HepG2 (cell line): ENCODE results near the gene TNFRSF21. TPM values are rescaled to one million over a fixed set of nuclear protein-coding genes. Genes with fewer than 3 reads are reported as not detected.

Source experiments
- ARNT ChIP-seq: fragments of 450-650 bp; IDR thresholded peaks from 2 replicates; pipeline ENCODE4 v1.6.1; 2017
- ASH2L ChIP-seq: fragments of 300-600, 200-600 bp; sonication (generic); IDR thresholded peaks from 2 replicates; pipeline ENCODE4 v1.7.0; 2017; ENCODE audit warnings: low read depth, mild to moderate bottlenecking, moderate library complexity, mixed read lengths, low read length; ENCODE audit not compliant: insufficient read length
- DNMT1 ChIP-seq: sonication (generic); formaldehyde crosslinking; IDR thresholded peaks from 2 replicates; pipeline ENCODE4 v1.5.1; 2020; ENCODE audit warnings: mild to moderate bottlenecking, missing genetic modification reagents
- DPF2 ChIP-seq: sonication (generic); formaldehyde crosslinking; IDR thresholded peaks from 2 replicates; pipeline ENCODE4 v1.4.0; 2020; ENCODE audit warnings: mild to moderate bottlenecking, low read depth, missing genetic modification reagents, borderline replicate concordance
- MATR3 ChIP-seq: sonication (generic); formaldehyde crosslinking; IDR thresholded peaks from 2 replicates; pipeline ENCODE4 v1.4.0; 2020; ENCODE audit warnings: missing genetic modification reagents
- MBD4 ChIP-seq: IDR thresholded peaks from 2 replicates; pipeline ENCODE4 v1.6.1; 2012; ENCODE audit warnings: low read length, inconsistent platforms, borderline replicate concordance
- PAWR ChIP-seq: sonication (generic); formaldehyde crosslinking; IDR thresholded peaks from 2 replicates; pipeline ENCODE4 v1.4.0; 2020; ENCODE audit warnings: missing genetic modification reagents, mild to moderate bottlenecking, borderline replicate concordance
- TCF7 ChIP-seq: sonication (generic); IDR thresholded peaks from 2 replicates; pipeline ENCODE4 v1.6.1; 2016; ENCODE audit warnings: antibody characterized with exemption, low read depth
- TEAD3 ChIP-seq: optimal IDR thresholded peaks from 2 replicates; pipeline ENCODE3; 2016; ENCODE audit warnings: borderline replicate concordance
- THYN1 ChIP-seq: sonication (generic); formaldehyde crosslinking; IDR thresholded peaks from 2 replicates; pipeline ENCODE4 v1.8.1; 2023; ENCODE audit warnings: low read depth, mild to moderate bottlenecking, moderate library complexity, missing genetic modification reagents, borderline replicate concordance
- TMF1 ChIP-seq: sonication (generic); formaldehyde crosslinking; IDR thresholded peaks from 2 replicates; pipeline ENCODE4 v1.8.1; 2022; ENCODE audit warnings: low read depth, missing genetic modification reagents
- ZFX ChIP-seq: sonication (generic); formaldehyde crosslinking; IDR thresholded peaks from 2 replicates; pipeline ENCODE4 v1.4.0; 2020; ENCODE audit warnings: mild to moderate bottlenecking, low read depth, missing genetic modification reagents, moderate library complexity
- ZNF329 ChIP-seq: sonication (generic); formaldehyde crosslinking; IDR thresholded peaks from 2 replicates; pipeline ENCODE4 v1.9.0; 2021; ENCODE audit warnings: low read depth, mild to moderate bottlenecking, missing genetic modification reagents
- ZNF383 ChIP-seq: sonication (generic); formaldehyde crosslinking; IDR thresholded peaks from 2 replicates; pipeline ENCODE4 v1.4.0; 2020; ENCODE audit warnings: missing genetic modification reagents, mild to moderate bottlenecking, borderline replicate concordance
- ZNF772 ChIP-seq: sonication (generic); formaldehyde crosslinking; IDR thresholded peaks from 2 replicates; pipeline ENCODE4 v1.5.0; 2020; ENCODE audit warnings: mild to moderate bottlenecking, missing genetic modification reagents
- ZNF773 ChIP-seq: sonication (generic); formaldehyde crosslinking; IDR thresholded peaks from 2 replicates; pipeline ENCODE4 v1.4.0; 2020; ENCODE audit warnings: missing genetic modification reagents, borderline replicate concordance
- ZNF776 ChIP-seq: sonication (generic); formaldehyde crosslinking; IDR thresholded peaks from 2 replicates; pipeline ENCODE4 v1.4.0; 2020; ENCODE audit warnings: mild to moderate bottlenecking, missing genetic modification reagents
- ZSCAN9 ChIP-seq: IDR thresholded peaks from 2 replicates; pipeline ENCODE4 v1.6.1; 2016; ENCODE audit warnings: borderline replicate concordance
- polyA plus RNA-seq, 8 experiments: library from polyadenylated mRNA; depleted of rRNA in 3 of 8; stranded (reverse) in 7 of 8; unstranded in 1 of 8; fragments of >200 nt; fragmentation: Illumina TruSeq in 4 of 8; extraction: Trizol in 4 of 8; gene quantifications; 2 replicates each; pipeline versions ENCODE4 v1.2.1 to v1.2.3, GENCODE V29; 2011 to 2016; ENCODE audit warnings: low read depth in 4 of 8, missing spikeins in 1 of 8, mixed read lengths in 1 of 8; ENCODE audit not compliant: insufficient read depth in 1 of 8
- total RNA-seq, 5 experiments: library from RNA; depleted of rRNA; stranded (reverse); fragments of >200 nt; fragmentation: Illumina TruSeq; extraction: Trizol; gene quantifications; 2 replicates each; pipeline ENCODE4 v1.2.3, GENCODE V29; 2016; ENCODE audit warnings: low read depth in 1 of 5
- TF ChIP-seq, protein P1 (sequence below): sonication (generic); formaldehyde crosslinking; IDR thresholded peaks from 2 replicates; pipeline ENCODE4 v1.8.1; 2023; ENCODE audit warnings: mild to moderate bottlenecking, missing genetic modification reagents
- TF ChIP-seq, protein P2 (sequence below): sonication (generic); formaldehyde crosslinking; IDR thresholded peaks from 2 replicates; pipeline ENCODE4 v1.4.0; 2020; ENCODE audit warnings: mild to moderate bottlenecking, missing genetic modification reagents
- TF ChIP-seq, protein P3 (sequence below): IDR thresholded peaks from 2 replicates; pipeline ENCODE4 v1.6.1; 2016
- TF ChIP-seq, protein P4 (sequence below): sonication (generic); formaldehyde crosslinking; IDR thresholded peaks from 2 replicates; pipeline ENCODE4 v1.5.0; 2020; ENCODE audit warnings: mild to moderate bottlenecking, missing genetic modification reagents, moderate library complexity
- TF ChIP-seq, protein P5 (sequence below): sonication (generic); formaldehyde crosslinking; conservative IDR thresholded peaks from 2 replicates; pipeline ENCODE4 v1.4.0; 2020; ENCODE audit warnings: missing genetic modification reagents
- TF ChIP-seq, protein P6 (sequence below): sonication (generic); formaldehyde crosslinking; IDR thresholded peaks from 2 replicates; pipeline ENCODE4 v1.8.0; 2022; ENCODE audit warnings: mild to moderate bottlenecking, missing genetic modification reagents, moderate library complexity

Gene TNFRSF21
- total and polyA plus RNA-seq, 2 of the 13 experiments (the other 11 are each of a cell fraction or from before 2014, with no cell fraction given): 24.8 to 46.3 TPM

DNA sequence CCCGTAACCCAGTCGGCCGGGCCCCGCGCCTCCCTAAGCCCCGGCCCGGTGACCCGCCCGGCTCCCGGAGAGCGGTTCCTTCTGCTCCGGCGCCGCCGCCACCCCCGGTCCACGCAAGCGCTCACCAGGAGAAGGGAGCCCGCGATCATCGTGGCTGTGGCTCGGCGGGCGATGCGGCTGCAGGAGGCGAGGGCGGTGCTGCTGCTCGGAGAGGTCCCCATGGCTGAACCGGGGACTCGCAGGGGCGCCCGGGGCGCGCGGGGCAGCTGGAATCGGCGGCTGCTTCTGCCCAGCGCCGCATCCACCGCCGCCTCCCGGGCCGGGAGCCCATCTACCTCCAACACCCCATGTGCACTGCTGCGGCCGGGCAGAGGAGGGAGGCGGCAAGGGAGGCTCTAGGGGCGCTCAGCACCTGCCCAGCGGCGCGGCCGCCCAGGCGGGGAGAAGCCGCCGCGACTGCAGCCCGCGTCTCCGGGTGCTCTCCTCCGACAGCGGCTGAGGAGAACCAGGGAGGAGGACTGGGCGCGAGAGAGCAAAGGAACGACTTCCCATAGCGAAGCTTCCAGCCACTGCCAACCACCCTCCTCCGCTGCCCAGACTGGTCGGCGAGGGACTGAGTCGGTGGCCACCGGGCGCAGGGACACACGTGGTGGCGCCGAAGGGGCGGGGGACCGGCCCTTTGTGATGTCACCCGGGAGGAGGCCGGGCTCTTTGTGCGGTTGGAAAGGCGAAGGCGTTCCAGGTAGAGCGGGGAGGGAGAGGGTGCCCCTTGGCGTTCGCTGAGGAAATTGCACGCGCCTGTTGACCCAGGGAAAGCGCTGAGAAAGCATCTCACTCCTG lies at the start of gene TNFRSF21 (continued):
- TF ChIP-seq, protein P1, sequence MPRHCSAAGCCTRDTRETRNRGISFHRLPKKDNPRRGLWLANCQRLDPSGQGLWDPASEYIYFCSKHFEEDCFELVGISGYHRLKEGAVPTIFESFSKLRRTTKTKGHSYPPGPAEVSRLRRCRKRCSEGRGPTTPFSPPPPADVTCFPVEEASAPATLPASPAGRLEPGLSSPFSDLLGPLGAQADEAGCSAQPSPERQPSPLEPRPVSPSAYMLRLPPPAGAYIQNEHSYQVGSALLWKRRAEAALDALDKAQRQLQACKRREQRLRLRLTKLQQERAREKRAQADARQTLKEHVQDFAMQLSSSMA (CRISPR knock-in tag): peak; percentile 92
- TF ChIP-seq TCF7: no peak; the same call in 1 of the 2 replicates
- TF ChIP-seq TEAD3: peak; percentile 73
- TF ChIP-seq MBD4: no peak
- TF ChIP-seq ARNT: no peak
- TF ChIP-seq, protein P2, sequence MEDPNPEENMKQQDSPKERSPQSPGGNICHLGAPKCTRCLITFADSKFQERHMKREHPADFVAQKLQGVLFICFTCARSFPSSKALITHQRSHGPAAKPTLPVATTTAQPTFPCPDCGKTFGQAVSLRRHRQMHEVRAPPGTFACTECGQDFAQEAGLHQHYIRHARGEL (CRISPR knock-in tag): no peak
- TF ChIP-seq ZNF772 (CRISPR knock-in tag): peak; percentile 95; the same call in 1 of the 2 replicates
- peak; percentile 92 for TF ChIP-seq ASH2L
- TF ChIP-seq ZNF776 (CRISPR knock-in tag): no peak; the same call in 1 of the 2 replicates
- TF ChIP-seq ZSCAN9: peak; percentile 92; the same call in 1 of the 2 replicates
- 0 out of 2 replicates have a peak, but pooled peaks have one; percentile 34 for TF ChIP-seq THYN1
- TF ChIP-seq, protein P3, sequence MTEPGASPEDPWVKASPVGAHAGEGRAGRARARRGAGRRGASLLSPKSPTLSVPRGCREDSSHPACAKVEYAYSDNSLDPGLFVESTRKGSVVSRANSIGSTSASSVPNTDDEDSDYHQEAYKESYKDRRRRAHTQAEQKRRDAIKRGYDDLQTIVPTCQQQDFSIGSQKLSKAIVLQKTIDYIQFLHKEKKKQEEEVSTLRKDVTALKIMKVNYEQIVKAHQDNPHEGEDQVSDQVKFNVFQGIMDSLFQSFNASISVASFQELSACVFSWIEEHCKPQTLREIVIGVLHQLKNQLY (CRISPR knock-in tag): peak; percentile 51; the same call in 1 of the 2 replicates
- 0 out of 2 replicates have a peak, but pooled peaks have one; percentile 39 for TF ChIP-seq ZNF773 (CRISPR knock-in tag)
- TF ChIP-seq MATR3 (CRISPR knock-in tag): no peak
- no peak; the same call in 1 of the 2 replicates for TF ChIP-seq DPF2 (CRISPR knock-in tag)
- TF ChIP-seq ZFX (CRISPR knock-in tag): peak; percentile 67
- 0 out of 2 replicates have a peak, but pooled peaks have one; percentile 79 for TF ChIP-seq TMF1 (CRISPR knock-in tag)
- TF ChIP-seq, protein P4, sequence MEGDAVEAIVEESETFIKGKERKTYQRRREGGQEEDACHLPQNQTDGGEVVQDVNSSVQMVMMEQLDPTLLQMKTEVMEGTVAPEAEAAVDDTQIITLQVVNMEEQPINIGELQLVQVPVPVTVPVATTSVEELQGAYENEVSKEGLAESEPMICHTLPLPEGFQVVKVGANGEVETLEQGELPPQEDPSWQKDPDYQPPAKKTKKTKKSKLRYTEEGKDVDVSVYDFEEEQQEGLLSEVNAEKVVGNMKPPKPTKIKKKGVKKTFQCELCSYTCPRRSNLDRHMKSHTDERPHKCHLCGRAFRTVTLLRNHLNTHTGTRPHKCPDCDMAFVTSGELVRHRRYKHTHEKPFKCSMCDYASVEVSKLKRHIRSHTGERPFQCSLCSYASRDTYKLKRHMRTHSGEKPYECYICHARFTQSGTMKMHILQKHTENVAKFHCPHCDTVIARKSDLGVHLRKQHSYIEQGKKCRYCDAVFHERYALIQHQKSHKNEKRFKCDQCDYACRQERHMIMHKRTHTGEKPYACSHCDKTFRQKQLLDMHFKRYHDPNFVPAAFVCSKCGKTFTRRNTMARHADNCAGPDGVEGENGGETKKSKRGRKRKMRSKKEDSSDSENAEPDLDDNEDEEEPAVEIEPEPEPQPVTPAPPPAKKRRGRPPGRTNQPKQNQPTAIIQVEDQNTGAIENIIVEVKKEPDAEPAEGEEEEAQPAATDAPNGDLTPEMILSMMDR (CRISPR knock-in tag): peak; percentile 98
- no peak for TF ChIP-seq ZNF329 (CRISPR knock-in tag)
- TF ChIP-seq, protein P5, sequence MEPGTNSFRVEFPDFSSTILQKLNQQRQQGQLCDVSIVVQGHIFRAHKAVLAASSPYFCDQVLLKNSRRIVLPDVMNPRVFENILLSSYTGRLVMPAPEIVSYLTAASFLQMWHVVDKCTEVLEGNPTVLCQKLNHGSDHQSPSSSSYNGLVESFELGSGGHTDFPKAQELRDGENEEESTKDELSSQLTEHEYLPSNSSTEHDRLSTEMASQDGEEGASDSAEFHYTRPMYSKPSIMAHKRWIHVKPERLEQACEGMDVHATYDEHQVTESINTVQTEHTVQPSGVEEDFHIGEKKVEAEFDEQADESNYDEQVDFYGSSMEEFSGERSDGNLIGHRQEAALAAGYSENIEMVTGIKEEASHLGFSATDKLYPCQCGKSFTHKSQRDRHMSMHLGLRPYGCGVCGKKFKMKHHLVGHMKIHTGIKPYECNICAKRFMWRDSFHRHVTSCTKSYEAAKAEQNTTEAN (CRISPR knock-in tag): peak; percentile 73
- TF ChIP-seq DNMT1 (CRISPR knock-in tag): no peak
- peak; percentile 4; the same call in 1 of the 2 replicates for TF ChIP-seq ZNF383 (CRISPR knock-in tag)
- TF ChIP-seq, protein P6, sequence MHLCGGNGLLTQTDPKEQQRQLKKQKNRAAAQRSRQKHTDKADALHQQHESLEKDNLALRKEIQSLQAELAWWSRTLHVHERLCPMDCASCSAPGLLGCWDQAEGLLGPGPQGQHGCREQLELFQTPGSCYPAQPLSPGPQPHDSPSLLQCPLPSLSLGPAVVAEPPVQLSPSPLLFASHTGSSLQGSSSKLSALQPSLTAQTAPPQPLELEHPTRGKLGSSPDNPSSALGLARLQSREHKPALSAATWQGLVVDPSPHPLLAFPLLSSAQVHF (CRISPR knock-in tag): peak; percentile 90
- TF ChIP-seq PAWR (CRISPR knock-in tag): no peak
